GM06990 (cell line): ENCODE measurements around the gene IGLON5.

ENCODE experiments used
- DNase-seq: peaks from one replicate; pipeline ENCODE4 v3.0.0-alpha.2; 2011; ENCODE audit not compliant: insufficient read length; ENCODE audit errors: extremely low read depth
- H3K27me3 ChIP-seq: replicated peaks from 2 replicates; pipeline ENCODE4 v1.6.0; 2011; ENCODE audit warnings: low read length; ENCODE audit not compliant: control insufficient read depth, insufficient read depth
- H3K36me3 ChIP-seq: 2 replicates; pipeline ENCODE4 v1.5.1; 2011; ENCODE audit warnings: low read length; ENCODE audit not compliant: control insufficient read depth, insufficient read depth
- H3K4me3 ChIP-seq: replicated peaks from 2 replicates; pipeline ENCODE4 v1.5.1; 2011; ENCODE audit warnings: low read depth, mild to moderate bottlenecking, control low read depth, low read length
- CTCF ChIP-seq: IDR thresholded peaks from 2 replicates; pipeline ENCODE4 v1.5.1; 2011; ENCODE audit warnings: low read length, control low read depth, mild to moderate bottlenecking, inconsistent platforms; ENCODE audit not compliant: insufficient read depth, poor library complexity, severe bottlenecking

The IGLON5 gene

GRCh38 chr19:51351266-51351990 lies 40.0 kb downstream of the IGLON5 start:
- peaks cover 21% of the 10 kb centered on the region for H3K36me3 ChIP-seq
- no peak overlapping the region for H3K4me3 ChIP-seq
- DNase-seq: no peak
- no peak for TF ChIP-seq CTCF
- no peaks in the 10 kb centered on the region for H3K27me3 ChIP-seq

GRCh38 chr19:51352783-51353360 lies 41.4 kb downstream of the IGLON5 start:
- no peaks in the 10 kb centered on the region for H3K27me3 ChIP-seq
- TF ChIP-seq CTCF: no peak
- peaks cover 16% of the 10 kb centered on the region for H3K36me3 ChIP-seq
- H3K4me3 ChIP-seq: no peak overlapping the region
- no peak for DNase-seq

GRCh38 chr19:51354103-51354741 lies 42.8 kb downstream of the IGLON5 start:
- no peak for DNase-seq
- Histone ChIP-seq H3K27me3 (no peaks in the 10 kb centered on the region), H3K4me3 (no peak overlapping the region), H3K36me3 (peaks cover 16% of the 10 kb centered on the region)
- no peak for TF ChIP-seq CTCF

GRCh38 chr19:51354742-51355148 lies 43.3 kb downstream of the IGLON5 start:
- Histone ChIP-seq H3K36me3 (peaks cover 16% of the 10 kb centered on the region), H3K27me3 (no peaks in the 10 kb centered on the region), H3K4me3 (no peak overlapping the region)
- no peak for DNase-seq
- no peak for TF ChIP-seq CTCF

- H3K36me3 ChIP-seq: peaks cover 8% of the 10 kb centered on the region
- no peaks in the 10 kb centered on the region for H3K27me3 ChIP-seq
- H3K4me3 ChIP-seq: no peak overlapping the region
- no peak for TF ChIP-seq CTCF
- no peak for DNase-seq
These were observed 44.8 kb downstream of the IGLON5 start for GRCh38 chr19:51356159-51356801.
